T-helper 1 cell treated with Interleukin-12 subunit alpha and Interleukin-12 subunit beta and Interleukin-4 antibody, amounts not matched to agents 30 ng/mL and 1 ng/mL, for 36 hours (primary cell): ENCODE results near the gene PFN1. TPM values are rescaled to one million over a fixed set of nuclear protein-coding genes. Genes with fewer than 3 reads are reported as not detected.
"Not testable (repeated sequence)": the region's sequence is repeated elsewhere in the genome, so short reads cannot be mapped to it uniquely, and the experiment has no call there.

Source experiments
- intact Hi-C: fragments of 100-400 bp; cut with micrococcal nuclease; formaldehyde crosslinking; loops from one replicate; pipeline ENCODE4 v1.15.1; 2024
- total RNA-seq: library from RNA; stranded (reverse); gene quantifications from 2 replicates; pipeline ENCODE4 v1.2.3, GENCODE V29; 2022

The PFN1 gene
- total RNA-seq, 1 donor from 2014 or later = 2,251 TPM

DNA sequence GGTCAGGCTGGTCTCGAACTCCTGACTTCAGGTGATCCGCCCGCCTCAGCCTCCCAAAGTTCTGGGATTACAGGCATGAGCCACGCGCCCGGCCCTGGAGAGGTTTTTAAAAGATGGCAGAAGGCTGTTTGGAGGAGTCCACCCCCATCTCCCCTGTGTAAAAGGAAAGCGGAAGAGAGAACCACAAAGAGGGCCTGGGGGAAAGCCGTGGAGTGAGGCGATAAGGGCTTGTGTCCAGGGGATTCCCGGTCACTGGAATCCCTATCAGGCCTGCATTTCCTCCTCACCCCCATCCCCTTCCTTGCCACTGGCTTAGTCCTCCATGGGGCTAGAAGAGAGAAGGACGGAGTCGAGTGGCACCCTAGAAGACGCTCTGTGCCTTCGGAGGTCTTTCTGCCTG lies 16.4 kb downstream of the PFN1 start, which contains the start of gene GP1BA:
TSS of gene GP1BA (plus strand) at position 315 of the 400 bp plus-strand sequence. CDS start 328 bp downstream, outside the sequence.
- intact Hi-C loops = no loop called here

DNA sequence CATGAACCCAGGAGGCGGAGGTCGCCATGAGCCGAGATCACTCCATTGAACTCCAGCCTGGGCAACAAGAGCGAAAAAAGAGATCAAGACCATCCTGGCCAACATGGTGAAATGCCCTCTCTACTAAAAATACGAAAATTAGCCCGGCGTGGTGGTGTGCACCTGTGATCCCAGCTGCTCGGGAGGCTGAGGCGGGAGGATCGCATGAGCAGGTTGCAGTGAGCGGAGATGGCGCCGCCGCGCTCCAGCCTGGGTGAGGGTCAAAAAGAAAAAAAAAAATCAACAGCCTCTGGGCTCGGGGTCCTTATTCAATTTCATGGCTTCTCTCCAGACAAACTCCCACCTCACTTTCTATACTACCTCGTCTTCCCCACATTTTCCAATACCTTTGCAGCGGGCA lies 19.4 kb downstream of the PFN1 start:
- intact Hi-C loops = no loop called here

DNA sequence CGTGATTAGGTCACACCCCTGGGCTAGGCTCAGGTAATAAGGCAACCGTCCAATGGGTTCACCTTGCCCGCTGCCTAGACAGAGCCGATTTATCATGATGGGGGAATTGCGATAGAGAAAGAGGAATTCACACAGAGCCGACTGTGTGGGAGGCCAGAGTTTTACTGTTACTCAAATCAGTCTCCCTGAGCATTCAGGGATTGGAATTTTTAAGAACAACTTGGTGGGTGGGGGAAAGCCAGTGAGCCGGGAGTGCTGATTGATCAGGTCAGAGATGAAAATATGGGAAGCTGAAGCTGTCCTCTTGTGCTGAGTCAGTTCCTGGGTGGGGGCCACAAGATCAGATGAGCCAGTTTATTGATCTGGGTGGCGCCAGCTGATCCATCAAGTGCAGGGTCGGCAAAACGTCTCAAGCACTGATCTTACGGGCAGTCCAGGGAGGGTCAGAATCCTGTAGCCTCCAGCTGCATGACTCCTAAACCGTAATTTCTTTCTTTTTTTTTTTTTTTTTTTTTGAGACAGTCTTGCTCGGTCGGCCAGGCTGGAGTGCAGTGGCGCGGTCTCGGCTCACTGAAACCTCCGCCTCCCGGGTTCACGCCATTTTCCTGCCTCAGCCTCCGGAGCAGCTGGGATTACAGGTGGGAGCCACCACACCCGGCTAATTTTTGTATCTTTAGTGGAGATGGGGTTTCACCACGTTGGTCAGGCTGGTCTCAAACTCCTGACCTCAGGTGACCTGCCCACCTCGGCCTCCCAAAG lies 21.6 kb downstream of the PFN1 start:
- intact Hi-C loops = not testable (repeated sequence)

DNA sequence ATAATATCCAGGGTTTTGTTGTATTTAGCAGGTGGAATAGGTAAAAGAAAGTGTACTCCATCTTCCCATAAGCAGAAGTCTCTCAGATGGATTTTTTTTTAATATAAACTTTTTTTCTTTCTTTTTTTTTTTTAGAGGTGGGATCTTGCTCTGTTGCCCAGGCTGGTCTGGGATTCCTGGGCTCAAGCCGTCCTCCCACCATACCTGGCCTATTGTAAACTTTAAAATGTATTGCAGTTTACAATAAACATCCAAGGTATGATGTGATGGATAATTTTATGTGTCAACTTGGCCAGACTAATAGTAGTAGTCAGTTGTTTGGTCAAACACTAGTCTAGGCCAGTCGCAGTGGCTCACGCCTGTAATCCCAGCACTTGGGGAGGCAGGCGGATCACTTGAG lies 27.0 kb downstream of the PFN1 start:
- intact Hi-C loops = no loop called here

DNA sequence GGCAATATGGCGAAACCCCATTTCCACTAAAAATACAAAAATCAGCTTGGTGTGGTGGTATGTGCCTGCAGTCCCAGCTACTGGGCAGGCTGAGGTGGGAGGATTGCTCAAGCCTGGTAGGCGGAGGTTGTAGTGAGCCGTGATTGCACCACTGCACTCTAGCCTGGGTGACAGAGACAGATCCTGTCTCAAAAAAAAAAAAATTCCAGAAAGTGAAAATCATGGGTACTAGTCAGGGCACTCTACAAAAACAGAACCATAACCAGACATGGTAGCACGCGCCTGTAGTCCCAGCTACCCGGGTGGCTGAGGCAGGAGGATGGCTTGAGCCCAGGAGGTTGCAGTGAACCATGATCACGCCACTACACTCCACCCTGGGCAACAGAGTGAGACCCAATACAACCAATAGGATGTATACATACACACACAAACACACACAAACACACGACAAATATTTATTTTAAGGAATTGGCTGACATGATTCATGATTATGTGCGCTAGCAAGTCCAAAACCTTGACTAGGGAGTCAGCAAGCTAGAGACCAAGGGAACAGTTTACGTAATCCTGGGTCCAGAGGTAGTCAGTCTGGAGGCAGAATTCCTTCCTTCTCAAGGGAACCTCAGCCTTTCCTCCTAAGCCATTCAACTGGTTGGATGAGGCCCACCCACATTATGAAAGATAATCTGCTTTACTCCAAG lies 27.8 kb downstream of the PFN1 start:
- intact Hi-C loops = no loop called here

DNA sequence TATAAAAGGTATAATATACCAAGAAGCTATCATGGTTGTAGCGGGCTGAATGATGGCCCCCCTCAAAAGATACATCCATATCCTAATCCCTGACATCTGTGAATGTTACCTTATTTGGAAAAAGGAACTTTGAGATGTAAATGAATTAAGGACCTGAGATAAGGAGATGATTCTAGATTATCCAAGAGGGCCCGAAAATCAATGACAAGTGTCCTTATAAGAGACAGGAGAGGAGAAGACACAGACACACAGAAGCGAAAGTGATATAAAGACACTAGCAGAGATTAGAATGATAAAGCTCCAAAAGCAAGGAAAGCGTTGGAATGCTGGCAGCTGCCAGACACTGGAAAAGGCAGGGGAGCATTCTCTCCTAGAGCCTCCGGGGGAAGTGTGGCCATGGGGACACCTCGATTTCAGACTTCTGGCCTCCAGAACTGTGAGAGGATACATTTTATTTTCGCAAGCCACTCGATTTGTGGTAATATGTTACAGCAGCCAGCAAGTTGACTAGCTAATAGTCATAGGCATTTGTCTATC lies 28.8 kb downstream of the PFN1 start:
- intact Hi-C loops = no loop called here

DNA sequence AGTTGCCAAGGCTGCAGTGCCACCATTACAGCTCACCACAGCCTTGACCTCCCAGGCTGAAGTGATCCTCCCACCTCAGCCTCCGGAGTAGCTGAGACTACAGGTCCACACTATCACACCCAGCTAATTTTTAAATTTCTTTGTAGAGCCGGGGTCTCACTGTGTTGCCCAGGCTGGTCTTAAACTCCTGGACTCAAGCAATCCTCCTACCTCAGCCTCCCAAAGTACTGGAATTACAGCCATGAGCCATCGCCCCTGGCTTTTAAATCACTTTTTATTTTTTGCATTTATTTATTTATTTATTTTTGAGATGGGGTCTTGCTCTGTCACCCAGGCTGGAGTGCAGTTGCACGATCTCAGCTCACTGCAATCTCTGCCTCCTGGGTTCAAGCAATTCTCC lies 33.8 kb downstream of the PFN1 start:
- intact Hi-C loops = not testable (repeated sequence)

DNA sequence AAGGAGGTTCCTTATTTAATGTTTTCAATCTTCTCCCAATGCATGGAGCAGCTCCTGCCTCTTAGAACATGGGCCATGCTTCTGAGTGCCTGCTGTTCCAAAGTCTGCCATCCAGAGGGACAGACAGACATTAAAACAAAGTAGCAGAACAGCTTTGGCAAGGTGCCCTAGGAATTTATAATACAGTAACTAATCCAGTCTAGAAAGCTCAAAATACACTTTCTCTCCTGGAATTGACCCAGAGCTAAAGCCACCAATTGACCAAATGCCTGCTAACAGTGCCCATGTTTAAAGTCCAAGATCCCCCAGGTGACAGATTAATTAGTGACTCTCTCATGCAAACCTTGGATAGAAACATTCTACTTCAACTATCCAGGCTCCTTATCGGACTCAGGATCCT lies 34.3 kb downstream of the PFN1 start:
- intact Hi-C loops = no loop called here

DNA sequence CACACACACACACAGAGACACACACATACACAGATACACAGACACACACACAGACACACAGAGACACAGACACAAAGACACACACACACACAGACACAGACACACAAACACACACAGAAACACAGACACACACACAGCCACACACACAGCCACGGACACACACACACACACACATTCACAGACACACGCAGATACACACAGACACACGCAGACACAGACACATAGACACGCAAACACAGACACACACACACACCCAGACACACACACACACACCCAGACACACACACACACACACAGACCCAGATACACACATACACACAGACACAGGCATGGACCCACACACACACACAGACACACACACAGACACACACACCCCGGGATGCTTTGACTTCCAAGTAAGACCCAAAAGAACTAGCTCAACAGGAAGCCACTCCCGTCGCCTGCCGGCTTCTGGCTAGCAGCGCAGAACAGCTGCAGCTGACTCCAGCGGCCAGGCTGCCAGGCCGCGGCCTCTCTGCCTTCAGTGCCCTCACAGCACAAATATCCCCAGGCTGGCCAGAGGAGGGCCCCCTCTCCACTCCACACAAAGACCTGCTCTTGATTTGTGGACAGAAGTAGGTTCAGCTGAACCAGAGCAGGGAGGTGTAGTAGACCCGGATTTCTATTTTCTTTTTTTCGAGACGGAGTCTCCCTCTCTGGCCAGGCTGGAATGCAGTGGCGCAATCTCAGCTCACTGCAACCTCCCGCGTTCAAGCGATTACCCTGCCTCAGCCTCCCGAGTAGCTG lies 39.4 kb downstream of the PFN1 start:
- intact Hi-C loops = loop anchor here (1.0 to 2.0 kb wide), 6 partner anchors 8 to 153 kb away; partner anchors contain the start of genes CAMTA2 and SPAG7

DNA sequence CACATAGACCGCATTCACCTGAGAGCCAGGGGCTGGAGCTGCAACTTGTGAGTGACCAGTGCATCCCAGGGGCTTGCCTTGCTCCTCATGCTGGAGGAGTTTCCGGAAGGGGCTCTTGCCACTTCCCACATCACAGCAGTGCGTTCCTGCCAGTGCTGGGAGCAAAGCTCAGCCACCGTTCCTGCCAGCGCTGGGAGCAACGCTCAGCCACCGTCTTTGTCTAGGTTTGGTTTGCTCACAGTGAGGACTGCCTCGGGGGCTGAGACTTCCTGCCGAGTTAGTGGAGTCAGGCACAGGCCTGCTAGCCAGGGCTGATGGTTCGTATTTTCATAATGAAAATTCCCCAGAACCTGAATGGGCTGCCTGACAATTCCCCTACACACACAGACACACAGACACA lies 40.0 kb downstream of the PFN1 start:
- intact Hi-C loops = loop anchor here (2.0 kb wide), 2 partner anchors 36 to 78 kb away; partner anchors contain the start of gene CAMTA2

DNA sequence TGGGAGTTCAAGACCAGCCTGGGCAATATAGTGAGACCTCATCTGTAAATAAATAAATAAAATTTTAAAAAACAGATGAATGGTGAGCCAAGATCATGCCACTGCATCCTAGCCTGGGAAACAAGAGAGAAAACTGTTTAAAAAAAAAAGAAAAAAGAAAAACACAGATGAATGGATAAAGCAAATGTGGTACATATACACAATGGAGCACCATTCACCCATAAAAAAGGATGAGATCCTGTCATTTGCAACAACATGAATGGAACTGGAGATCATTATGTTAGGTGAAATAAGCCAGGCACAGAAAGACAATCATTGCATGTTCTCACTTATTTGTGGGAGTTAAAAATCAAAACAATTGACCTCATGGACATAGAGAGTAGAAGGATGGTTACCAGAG lies 41.7 kb downstream of the PFN1 start:
- intact Hi-C loops = not testable (repeated sequence)

DNA sequence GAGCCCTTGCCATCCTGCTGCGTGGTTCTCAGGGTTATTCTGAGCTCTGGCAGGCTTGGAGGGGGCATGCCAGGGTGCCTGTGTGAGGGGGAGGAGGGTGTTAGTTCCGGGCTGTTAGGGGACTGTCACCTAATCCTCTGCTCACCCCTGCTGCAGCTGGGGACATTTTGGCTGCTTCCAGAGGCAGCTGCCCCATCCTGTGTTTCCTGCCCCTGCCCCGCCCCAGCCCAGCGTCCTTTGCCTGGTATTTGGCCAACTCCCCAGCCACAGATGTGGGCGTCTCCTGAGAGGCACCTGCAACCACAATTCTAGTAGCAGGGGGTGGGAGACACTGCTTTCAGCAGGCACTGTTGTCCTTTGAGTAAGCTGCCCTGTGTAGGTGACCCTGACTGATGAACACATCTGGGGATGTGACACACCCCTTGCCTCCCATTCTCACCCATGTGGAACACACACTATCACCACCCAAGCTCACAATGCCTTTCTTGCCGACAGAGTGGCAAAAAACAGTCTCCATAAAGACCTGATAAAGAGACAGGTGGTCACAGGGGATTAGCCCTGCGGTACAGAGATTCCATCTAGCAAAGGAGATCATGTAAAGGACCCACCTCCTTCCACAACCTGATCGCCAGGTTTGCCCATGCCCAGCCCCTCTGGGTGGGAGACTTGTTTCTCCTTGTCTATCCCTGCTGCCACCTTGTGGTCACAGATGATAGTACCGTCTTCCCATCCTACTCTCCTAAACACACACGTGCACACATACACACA lies 45.1 kb downstream of the PFN1 start, which contains the start of gene CHRNE:
TSS of gene CHRNE (minus strand) at position 48 of the 768 bp plus-strand sequence. CDS start at position 13, 35 bp downstream.
- intact Hi-C loops = loop anchor here (1.0 to 2.0 kb wide), 4 partner anchors 107 to 337 kb away; partner anchors contain the start of genes ARRB2, PSMB6 and ZNF232

DNA sequence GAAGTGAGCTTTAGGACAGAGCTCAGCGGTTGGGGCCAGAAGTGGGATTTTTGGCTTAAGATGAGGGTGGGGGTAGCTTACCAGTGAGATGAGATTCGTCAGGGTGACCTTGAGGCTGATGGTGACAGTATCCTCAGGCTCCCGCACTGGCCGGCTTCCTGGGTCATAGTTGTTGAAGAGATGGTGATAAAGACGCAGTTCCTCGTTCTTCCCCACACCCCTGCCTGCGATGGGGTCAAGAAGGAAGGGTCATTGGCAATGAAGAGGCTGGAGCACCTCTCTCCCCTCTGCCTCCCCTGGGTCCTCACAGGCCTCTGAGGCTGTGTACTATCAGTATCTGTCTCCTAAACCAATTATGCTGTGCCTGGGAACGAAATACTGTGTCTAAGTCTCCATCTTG lies 45.8 kb downstream of the PFN1 start:
- intact Hi-C loops = loop anchor here (2.0 kb wide), 1 partner anchor 208 kb away; the partner anchor contains the start of gene ZNF232

DNA sequence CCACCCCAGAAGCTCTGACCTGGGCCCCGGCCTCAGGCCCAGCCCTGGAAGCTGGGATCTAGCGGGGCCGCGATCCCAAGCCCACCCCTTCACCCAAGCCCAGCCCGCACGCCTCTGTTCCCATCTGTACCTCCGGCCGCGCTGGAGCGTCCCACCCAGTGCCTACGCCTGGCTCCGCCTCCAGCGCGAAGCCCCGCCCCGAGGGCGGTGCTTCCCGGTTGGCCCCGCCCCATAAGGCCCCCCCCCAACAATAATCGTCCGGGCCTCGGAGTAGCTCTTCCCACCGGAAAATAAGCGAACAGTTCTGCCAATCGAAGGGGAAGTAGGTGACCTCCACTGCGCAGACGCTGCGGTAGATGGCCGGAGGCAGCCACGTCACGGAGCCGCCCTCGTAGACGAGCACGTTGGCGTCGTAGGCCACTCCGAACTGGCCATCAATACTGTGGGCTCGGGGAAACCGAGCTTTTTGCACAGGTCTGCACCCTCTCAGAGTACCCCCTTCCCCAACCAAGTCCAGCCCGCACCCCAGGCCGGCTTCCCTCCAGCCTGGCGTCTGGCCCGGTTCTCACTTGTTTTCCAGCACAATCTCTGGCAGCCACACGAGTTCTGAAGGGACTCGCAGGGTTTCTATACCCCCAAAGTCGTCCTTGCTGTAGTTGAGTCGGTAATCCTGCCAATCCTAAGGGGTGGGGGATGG lies 46.5 kb downstream of the PFN1 start:
- intact Hi-C loops = loop anchor here (1.0 to 2.0 kb wide), 2 partner anchors 8 to 209 kb away; partner anchors contain the start of gene ZNF232

DNA sequence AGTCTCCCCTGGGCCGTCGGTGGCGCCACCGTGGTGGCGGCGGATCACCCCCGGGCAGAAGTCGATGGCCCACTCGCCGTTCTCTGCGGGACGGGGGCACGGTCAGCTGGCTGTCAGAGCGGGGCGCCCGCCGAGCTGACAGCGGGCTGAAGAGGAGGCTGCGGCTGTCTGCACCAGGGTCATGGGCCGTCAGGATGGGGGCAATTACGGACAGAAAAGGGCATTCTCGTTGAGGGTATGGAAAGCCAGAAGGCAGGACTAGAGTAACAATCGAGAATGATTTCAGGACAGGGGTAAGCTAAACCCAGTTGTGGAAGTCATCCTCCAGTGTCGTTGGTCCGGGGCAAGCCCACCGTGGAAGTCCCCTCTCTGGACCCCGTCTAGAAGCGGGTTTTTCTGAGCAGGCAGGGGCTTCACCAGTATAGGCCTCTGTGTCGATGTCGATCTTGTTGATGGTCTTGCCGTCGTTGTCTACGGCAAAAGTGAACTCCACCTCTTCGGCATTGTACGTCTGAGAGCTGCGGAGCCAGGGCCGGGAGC lies 47.2 kb downstream of the PFN1 start:
- intact Hi-C loops = loop anchor here (1.0 kb wide), 1 partner anchor 8 kb away; no protein-coding TSS in a partner anchor

DNA sequence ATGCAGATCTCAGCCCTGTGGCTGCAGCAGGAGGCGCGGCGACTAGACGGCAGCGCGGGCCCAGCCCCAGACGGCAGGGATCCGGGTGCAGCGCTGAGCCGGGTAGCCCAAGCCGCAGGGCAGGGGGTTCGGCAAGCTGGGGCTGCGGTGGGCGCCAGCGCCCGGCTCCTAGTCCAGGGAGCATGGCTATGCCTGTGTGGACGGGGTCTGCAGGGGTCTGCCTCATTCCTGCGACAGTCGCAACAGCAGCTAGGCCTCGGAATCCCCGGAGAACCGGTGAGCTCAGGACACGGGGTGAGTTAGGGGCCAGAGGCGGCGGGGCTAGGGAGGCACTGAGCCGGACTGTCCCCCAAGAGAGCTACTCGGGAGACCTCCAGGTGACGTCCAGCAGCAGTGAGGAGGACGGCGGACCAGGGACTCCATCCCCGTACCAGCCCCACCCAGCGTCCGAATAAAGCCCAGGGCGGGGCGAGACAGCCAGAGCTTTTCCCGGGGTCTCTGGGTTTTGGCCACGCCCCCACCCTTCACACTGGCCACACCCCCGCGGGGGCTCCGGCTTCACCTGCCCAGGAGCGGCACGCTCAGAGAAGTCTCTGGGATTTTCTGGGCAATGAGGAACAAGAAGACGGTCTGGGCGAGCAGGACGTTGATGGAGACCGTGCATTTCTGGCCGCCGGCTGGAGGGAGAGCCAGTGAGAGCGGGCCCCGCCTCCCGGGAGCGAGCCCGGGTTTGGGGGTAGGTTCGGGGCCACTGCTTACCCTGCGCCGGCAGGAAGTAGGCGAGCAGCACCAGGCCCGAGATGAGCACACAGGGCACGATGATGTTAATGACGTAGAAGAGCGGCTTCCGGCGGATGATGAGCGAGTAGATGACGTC lies 47.9 kb downstream of the PFN1 start:
- intact Hi-C loops = loop anchor here (1.0 kb wide), 1 partner anchor 9 kb away; no protein-coding TSS in a partner anchor

DNA sequence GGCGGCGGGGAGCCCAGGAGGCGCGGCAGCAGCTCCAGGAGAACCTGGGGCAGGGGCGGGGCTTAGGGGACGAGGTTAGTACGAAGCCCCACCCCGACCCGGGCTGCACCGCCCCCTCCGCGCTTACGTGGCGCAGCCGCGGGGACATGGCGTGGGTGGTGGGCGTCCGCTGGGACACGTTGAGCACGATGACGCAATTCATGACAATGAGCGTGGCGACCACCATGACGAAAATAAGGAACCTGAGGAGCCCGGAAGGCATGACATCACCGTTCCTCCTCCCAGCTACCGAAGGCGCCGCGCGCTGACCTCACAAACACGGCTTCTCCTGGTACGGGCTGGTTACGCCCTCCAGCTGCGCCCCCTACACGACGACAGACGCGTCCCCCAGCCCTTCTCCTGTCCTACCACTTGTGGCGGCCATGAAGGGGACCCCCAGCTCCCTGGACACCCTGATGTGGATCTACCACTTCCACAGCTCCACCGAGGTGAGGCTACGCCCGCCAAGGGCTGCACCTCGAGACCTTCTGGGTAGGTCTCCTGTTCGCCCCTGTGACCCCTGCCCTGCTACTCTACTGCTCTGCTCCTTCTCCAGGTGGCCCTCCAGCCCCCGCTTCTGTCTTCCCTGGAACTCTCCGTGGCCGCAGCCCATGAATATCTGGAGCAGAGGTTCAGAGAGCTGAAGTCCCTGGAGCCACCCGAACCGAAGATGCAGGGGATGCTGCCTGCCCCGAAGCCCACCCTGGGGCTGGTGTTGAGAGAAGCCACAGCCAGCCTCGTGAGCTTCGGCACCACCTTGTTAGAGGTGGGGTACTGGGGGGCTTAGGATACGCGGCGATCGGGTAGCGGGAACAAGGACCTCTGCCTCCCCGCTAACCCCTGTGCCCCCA lies 48.7 kb downstream of the PFN1 start, which contains the start of gene C17orf107:
TSS of gene C17orf107 (plus strand) at position 196 of the 890 bp plus-strand sequence. CDS start at position 423, 227 bp downstream.
- intact Hi-C loops = loop anchor here (1.0 to 5.0 kb wide), 3 partner anchors 67 to 189 kb away; partner anchors contain the start of genes ARRB2, MED11 and MINK1
